ENCODE measurements around the gene TESPA1. TPM values are rescaled to one million over a fixed set of nuclear protein-coding genes. Genes with fewer than 3 reads are reported as not detected.
"Not testable (repeated sequence)": the region's sequence is repeated elsewhere in the genome, so short reads cannot be mapped to it uniquely, and the experiment has no call there.

Gene TESPA1
- total RNA-seq, 2 experiments from 2014 or later = 80.5 to 81.2 TPM

DNA sequence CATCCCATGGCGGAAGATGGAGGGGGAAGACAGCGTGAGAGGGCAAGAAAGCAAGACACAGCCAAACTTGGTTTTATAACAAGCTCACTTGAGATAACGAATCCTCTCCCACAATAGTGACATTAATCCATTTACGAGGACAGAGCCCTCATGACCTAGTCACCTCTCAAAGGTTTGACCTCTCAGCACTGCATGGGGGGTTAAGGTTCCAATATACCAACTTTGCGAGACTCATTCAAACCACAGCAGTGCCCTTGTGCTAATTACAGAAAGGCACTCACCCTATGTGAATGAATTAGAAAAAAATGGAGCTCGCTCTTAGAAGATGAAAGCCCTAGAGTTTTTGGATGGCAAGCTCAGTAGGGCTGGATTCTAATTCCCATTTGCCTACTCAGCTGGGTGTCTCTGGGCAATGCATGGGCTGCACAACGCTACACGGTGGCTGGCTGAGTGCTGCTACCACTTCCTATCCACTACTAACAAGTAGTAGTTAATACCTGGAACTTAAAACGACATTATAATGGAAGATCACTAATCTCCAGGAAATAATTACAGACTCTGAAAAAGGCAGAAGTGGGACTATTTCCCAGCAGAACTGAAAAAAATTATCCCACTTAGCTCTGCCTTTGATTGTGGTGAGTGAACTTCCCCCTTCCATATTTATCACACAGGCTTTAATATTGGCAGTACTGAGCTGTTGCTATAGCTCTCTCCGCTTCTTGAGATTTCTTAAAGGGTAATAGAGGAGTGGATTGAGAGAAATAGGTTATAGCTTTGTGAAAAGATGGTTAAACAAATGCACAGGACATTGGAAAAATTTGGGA, 27.5 kb downstream of the TESPA1 start:
- ChIA-PET CTCF (interaction anchor here (0.6 to 2.7 kb wide), 9 partner anchors 9 to 255 kb away, joined by 3 to 16 read pairs (median 5); partner anchors contain the start of gene MUCL1), POLR2A (no interaction called here)

- POLR2A ChIA-PET = no interaction called here
- CTCF ChIA-PET = interaction anchor here (1.0 to 2.7 kb wide), 7 partner anchors 8 to 207 kb away, joined by 3 to 16 read pairs (median 5); partner anchors contain the start of gene MUCL1
Observed at GRCh38 chr12:54956322-54956721, 28.2 kb downstream of the TESPA1 start.

DNA sequence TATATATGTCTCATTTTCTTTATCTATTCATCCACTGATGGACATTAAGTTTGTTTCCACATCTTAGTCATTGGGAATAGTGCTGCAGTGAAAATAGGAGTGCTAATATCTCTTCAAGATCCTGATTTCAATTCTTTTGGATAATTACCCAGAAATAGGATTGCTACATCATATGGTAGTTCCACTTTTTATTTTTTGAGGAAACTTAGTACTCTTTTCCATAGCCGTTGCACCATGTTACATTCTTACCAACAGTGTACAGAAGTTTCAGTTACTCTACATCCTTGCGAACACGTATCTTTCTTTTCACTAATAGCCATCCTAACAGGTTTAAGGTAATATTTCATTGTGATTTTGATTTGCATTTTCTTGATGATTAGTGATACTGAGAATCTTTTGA, 29.8 kb downstream of the TESPA1 start:
- ChIA-PET POLR2A (no interaction called here), CTCF (no interaction called here)

- POLR2A ChIA-PET = no interaction called here
- CTCF ChIA-PET = interaction anchor here (1.0 to 1.1 kb wide), 2 partner anchors 21 to 100 kb away, joined by 3 read pairs; partner anchors contain the start of gene MUCL1
Observed at GRCh38 chr12:54954228-54954627, 30.3 kb downstream of the TESPA1 start.

DNA sequence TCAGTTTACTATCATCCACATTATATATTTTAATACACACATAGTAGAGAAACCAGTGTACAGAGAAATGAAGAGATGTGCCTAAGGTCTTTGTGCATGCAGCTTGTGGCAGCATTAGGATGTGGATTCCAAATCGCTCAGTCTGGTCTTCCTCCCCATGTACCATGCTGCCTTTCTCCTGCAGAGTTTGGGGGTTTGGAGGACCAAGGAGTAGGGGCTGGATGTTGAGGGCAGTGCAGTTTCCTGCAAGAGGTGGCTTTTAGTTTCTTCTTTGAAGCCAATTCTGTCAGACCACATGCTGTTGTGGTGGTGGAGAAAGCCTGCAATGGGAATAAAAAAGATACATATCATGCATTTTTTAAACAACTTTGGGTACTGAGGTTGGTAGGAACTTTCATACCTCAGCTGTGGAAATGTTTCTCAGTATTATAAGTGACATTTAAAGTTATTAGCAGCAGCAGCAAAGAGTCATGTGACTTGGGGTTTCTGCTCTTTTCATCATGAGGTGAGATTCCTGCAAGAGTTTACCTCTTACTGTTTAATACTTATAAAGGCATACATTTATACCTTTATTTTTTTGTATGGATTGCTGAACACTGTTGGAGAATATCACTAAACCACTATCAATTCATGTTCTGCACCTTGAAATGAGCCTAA, 34.4 kb downstream of the TESPA1 start:
- CTCF ChIA-PET = no interaction called here
- POLR2A ChIA-PET = interaction anchor here (0.6 kb wide), 1 partner anchor 97 kb away, joined by 3 read pairs; no protein-coding TSS in a partner anchor

GRCh38 chr12:54949073-54949711, 35.4 kb downstream of the TESPA1 start:
- ChIA-PET CTCF (interaction anchor here (1.6 kb wide), 1 partner anchor 8 kb away, joined by 4 read pairs; no protein-coding TSS in a partner anchor), POLR2A (no interaction called here)

DNA sequence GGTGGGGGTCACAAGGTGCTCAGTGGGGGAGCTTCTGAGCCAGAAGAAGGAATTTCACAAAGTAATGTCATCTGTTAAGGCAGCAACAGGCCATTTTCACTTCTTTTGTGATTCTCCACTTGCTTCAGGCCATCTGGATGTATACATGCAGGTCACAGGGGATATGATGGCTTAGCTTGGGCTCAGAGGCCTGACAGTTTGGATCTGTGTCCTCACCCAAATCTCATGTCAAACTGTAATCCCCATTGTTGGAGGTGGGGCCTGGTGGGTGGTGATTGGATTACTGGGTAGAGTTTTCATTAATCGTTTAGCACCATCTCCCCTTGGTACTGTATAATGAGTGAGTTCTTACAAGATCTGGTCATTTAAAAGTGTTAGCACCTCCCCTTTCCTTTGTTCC, 36.4 kb downstream of the TESPA1 start:
- POLR2A ChIA-PET = no interaction called here
- CTCF ChIA-PET = interaction anchor here (1.6 kb wide), 1 partner anchor 9 kb away, joined by 4 read pairs; no protein-coding TSS in a partner anchor

GRCh38 chr12:54945082-54945481, 39.5 kb downstream of the TESPA1 start:
- POLR2A ChIA-PET = no interaction called here
- CTCF ChIA-PET = no interaction called here

GRCh38 chr12:54943292-54943691, 41.3 kb downstream of the TESPA1 start:
- POLR2A ChIA-PET, CTCF ChIA-PET: not testable (repeated sequence)

DNA sequence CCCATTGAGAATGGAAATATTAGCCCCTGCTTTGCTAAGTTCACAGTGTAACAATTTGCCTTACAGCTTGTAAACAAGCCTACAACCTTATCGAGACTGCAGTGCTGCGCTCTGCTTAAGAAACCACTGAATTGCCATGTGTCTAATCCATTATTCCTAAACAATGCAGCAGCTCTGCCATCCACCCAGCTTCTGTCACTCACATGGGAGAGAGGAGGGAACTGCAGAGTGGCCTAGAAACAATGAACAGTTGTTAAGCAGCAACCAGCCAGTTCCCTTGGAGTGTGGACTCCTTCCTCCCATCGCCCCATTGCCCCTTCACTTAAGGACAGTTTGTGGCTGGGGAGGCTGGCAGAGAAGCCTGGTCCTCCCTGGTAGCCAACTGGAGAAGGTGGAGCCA, 42.9 kb downstream of the TESPA1 start:
- ChIA-PET CTCF (no interaction called here), POLR2A (no interaction called here)

GRCh38 chr12:54940727-54941315, 43.7 kb downstream of the TESPA1 start:
- POLR2A ChIA-PET = no interaction called here
- CTCF ChIA-PET = no interaction called here

- CTCF ChIA-PET = no interaction called here
- POLR2A ChIA-PET = no interaction called here
Observed at GRCh38 chr12:54937929-54938328, 46.6 kb downstream of the TESPA1 start.

- ChIA-PET POLR2A (no interaction called here), CTCF (no interaction called here)
Observed at GRCh38 chr12:54937376-54937775, 47.2 kb downstream of the TESPA1 start.

GRCh38 chr12:54936736-54937135, 47.8 kb downstream of the TESPA1 start:
- ChIA-PET POLR2A (no interaction called here), CTCF (interaction anchor here (1.8 kb wide), 1 partner anchor 57 kb away, joined by 5 read pairs; no protein-coding TSS in a partner anchor)

DNA sequence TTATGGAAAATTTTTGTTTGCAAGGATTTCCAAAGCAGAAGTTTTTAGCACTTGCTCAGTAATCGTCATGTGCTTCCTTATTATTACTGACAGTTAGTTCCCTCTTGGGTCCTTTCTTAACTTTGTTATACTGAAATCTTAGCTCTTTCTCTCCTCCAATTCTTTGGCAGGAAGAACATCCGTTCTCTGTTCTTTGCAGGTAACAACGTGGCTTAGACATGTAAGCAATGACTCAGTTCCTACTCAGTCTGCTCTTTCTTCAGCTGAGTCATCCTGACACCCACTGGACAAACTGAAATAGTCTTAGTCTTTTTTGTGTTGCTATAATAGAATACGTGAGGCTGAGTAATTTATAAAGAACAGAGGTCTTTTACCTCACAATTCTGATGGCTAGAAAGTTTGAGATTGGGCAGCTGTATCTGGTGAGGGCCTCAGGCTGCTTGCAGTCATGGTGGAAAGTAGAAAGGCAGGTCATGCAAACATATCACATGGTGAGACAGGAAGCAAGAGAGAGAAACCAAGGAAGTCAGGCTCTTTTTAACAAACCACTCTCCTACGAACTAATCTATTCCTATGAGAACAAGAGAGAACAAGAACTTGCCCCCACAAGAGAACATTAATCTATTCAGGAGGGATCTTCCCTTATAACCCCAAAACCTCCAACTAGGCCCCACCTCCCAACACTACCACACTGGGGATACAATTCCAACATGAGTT, 49.2 kb downstream of the TESPA1 start:
- CTCF ChIA-PET = interaction anchor here (1.1 to 1.8 kb wide), 3 partner anchors 56 to 711 kb away, joined by 3 to 5 read pairs (median 5); no protein-coding TSS in a partner anchor

GRCh38 chr12:54934419-54934818, 50.1 kb downstream of the TESPA1 start:
- ChIA-PET CTCF (interaction anchor here (1.1 to 1.2 kb wide), 3 partner anchors 51 to 60 kb away, joined by 3 to 5 read pairs (median 3); partner anchors contain the start of gene TESPA1), POLR2A (no interaction called here)

More for the DNA sequence above, 49.2 kb downstream of the TESPA1 start:
- POLR2A ChIA-PET = no interaction called here

DNA sequence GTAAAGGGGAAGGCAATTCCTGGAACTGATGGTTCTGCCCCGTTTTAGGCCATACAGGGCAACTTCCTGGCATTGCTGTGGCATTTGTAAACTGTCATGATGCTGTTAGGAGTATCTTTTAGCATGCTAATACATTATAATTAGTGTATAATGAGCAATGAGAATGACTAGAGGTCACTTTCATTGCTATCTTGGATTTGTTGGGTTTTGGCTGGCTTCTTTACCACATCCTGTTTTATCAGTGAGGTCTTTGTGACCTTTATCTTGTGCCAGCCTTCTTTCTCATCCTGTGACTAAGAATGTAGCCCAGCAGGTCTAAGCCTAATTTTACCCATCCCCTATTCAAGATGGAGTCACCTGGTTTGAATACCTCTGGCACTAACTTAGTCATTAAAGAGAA, 51.2 kb downstream of the TESPA1 start:
- CTCF ChIA-PET = interaction anchor here (1.2 to 1.3 kb wide), 2 partner anchors 20 to 52 kb away, joined by 3 read pairs; partner anchors contain the start of gene TESPA1
- POLR2A ChIA-PET = no interaction called here

GRCh38 chr12:54932691-54933090, 51.9 kb downstream of the TESPA1 start:
- POLR2A ChIA-PET = no interaction called here

DNA sequence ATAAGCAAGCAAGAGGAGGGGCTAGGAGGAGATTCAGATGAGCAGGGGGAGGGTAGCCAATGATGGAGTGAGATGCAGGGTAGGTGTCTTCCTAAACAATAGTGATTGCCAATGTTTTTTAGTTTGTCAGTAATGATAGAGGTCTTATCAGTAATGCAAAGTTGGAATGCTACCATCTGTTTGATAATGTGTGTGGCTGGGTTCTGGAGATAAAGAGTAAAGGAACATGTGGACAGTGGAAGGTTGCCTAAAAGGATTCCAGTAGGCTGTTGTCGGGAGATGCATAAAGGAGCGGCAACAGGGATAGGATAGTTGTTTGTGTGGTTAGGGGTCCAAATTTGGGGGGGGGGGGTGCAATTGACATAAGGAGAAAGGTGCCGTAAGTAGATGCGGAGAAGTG, 52.5 kb downstream of the TESPA1 start:
- CTCF ChIA-PET = interaction anchor here (1.2 kb wide), 1 partner anchor 61 kb away, joined by 4 read pairs; no protein-coding TSS in a partner anchor
- POLR2A ChIA-PET = no interaction called here

More at GRCh38 chr12:54932691-54933090, 51.9 kb downstream of the TESPA1 start:
- CTCF ChIA-PET = interaction anchor here (1.2 kb wide), 1 partner anchor 60 kb away, joined by 4 read pairs; no protein-coding TSS in a partner anchor

All from activated CD8-positive, alpha-beta memory T cell treated with anti-CD3 and anti-CD28 coated beads for 36 hours (primary cell).